Mucosa of rectum (tissue), 2 donors: ENCODE measurements around the gene HAPSTR1.
A peak's percentile ranks its signal among the peaks of the same experiment; 100 is the strongest.
"Not testable (repeated sequence)": the region's sequence is repeated elsewhere in the genome, so short reads cannot be mapped to it uniquely, and the experiment has no call there.

Experiments
- H3K27ac ChIP-seq, 2 donors: one replicate each; pipeline ENCODE4 v1.7.0; 2013; ENCODE audit warnings: inconsistent platforms in 2 of 2, low read depth in 2 of 2, low read length in 2 of 2
- H3K27me3 ChIP-seq, 2 donors: one replicate each; pipeline ENCODE4 v1.7.0; 2013; ENCODE audit warnings: low read length in 2 of 2; ENCODE audit not compliant: control insufficient read depth in 2 of 2, insufficient read depth in 2 of 2
- H3K36me3 ChIP-seq, 2 donors: one replicate each; pipeline ENCODE4 v1.7.0; 2013; ENCODE audit warnings: low read length in 2 of 2; ENCODE audit not compliant: control insufficient read depth in 2 of 2, insufficient read depth in 2 of 2
- H3K4me1 ChIP-seq, 2 donors: one replicate each; pipeline ENCODE4 v1.7.0; 2013; ENCODE audit warnings: low read length in 2 of 2, mild to moderate bottlenecking in 1 of 2; ENCODE audit not compliant: control insufficient read depth in 2 of 2, insufficient read depth in 2 of 2
- H3K4me3 ChIP-seq, 2 donors: one replicate each; pipeline ENCODE4 v1.7.0; 2013; ENCODE audit warnings: low read length in 2 of 2
- H3K9ac ChIP-seq, 2 donors: one replicate each; pipeline ENCODE4 v1.7.0; 2013; ENCODE audit warnings: low read length in 2 of 2, low read depth in 1 of 2, mild to moderate bottlenecking in 1 of 2
- H3K9me3 ChIP-seq, 2 donors: one replicate each; pipeline ENCODE4 v1.7.0; 2013; ENCODE audit warnings: low read length in 2 of 2; ENCODE audit not compliant: control insufficient read depth in 2 of 2
- donor health status: healthy.
- donor health status: Normal muscosa, but diverticular disease.

The HAPSTR1 gene

DNA sequence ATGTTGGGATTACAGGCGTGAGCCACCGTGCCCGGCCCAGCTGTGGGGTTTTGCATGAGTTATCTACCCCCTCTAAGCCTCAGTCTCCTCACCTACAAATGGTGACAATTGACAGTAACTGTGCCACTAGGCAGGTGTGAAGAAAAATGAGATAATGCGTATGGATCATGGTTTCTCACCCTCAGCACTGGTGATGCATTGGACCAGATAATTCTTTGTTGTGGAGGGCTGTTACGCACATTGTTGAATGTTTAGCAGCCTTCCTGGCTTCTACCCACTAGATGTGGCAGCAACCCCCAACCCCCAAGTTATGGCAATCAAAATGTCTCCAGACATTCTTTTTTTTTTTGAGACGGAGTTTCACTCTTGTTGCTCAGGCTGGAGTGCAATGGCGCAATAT lies 9.0 kb upstream of the HAPSTR1 start:
- Histone ChIP-seq H3K27ac (no peak overlapping the region), H3K4me1 (no peaks in the 10 kb centered on the region), H3K4me3 (no peak overlapping the region), H3K9ac (no peak overlapping the region), H3K9me3 (no peaks in the 10 kb centered on the region), H3K36me3 (no peaks in the 10 kb centered on the region), H3K27me3 (no peaks in the 10 kb centered on the region)

GRCh38 chr16:9087733-9088132 lies 3.7 kb upstream of the HAPSTR1 start:
- H3K27ac ChIP-seq, H3K36me3 ChIP-seq, H3K9ac ChIP-seq, H3K4me3 ChIP-seq, H3K27me3 ChIP-seq, H3K9me3 ChIP-seq, H3K4me1 ChIP-seq: not testable (repeated sequence)

DNA sequence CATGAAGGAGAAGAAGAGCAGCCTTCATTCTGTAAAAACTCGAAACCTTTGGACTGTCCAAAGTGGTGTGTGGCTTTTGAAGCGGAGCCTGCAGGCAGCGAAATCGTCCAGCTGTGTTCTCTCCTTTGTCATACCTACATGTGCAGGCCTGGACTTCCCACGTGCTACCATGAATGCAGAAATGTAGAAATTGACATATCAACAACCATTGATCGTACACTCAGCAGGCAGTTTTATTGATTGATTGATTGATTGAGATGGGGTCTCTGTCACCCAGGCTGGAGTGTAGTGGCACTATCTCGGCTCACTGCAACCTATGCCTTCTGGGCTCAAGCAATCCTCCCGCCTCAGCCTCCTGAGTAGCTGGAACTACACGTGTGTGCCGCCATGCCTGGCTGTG lies 2.6 kb upstream of the HAPSTR1 start:
- Histone ChIP-seq H3K4me3 (no peak overlapping the region), H3K27me3 (no peaks in the 10 kb centered on the region), H3K27ac (no peak overlapping the region), H3K4me1 (peaks cover 7 to 9% of the 10 kb centered on the region in 2 donors), H3K9me3 (no peaks in the 10 kb centered on the region), H3K36me3 (peaks cover 0 to 3% of the 10 kb centered on the region in 2 donors), H3K9ac (no peak overlapping the region)

GRCh38 chr16:9089660-9090059 lies 1.8 kb upstream of the HAPSTR1 start:
- Histone ChIP-seq H3K27ac (no peak overlapping the region), H3K4me3 (peak overlapping the region in 1 of 2 donors; percentile 67), H3K36me3 (peaks cover 3% of the 10 kb centered on the region in 2 donors), H3K9me3 (no peaks in the 10 kb centered on the region), H3K27me3 (no peaks in the 10 kb centered on the region), H3K9ac (peak overlapping the region in 1 of 2 donors; percentile 74), H3K4me1 (peaks cover 8 to 17% of the 10 kb centered on the region in 2 donors)

- peak overlapping the region; percentile 72 to 83 for H3K27ac ChIP-seq
- H3K27me3 ChIP-seq: no peaks in the 10 kb centered on the region
- peak overlapping the region; percentile 67 to 83 for H3K4me3 ChIP-seq
- H3K9me3 ChIP-seq: no peaks in the 10 kb centered on the region
- peaks cover 15 to 22% of the 10 kb centered on the region in 2 donors for H3K4me1 ChIP-seq
- H3K9ac ChIP-seq: peak overlapping the region; percentile 74
- H3K36me3 ChIP-seq: peaks cover 3% of the 10 kb centered on the region in 2 donors
Measured at GRCh38 chr16:9090101-9090959, 1.1 kb upstream of the HAPSTR1 start.

DNA sequence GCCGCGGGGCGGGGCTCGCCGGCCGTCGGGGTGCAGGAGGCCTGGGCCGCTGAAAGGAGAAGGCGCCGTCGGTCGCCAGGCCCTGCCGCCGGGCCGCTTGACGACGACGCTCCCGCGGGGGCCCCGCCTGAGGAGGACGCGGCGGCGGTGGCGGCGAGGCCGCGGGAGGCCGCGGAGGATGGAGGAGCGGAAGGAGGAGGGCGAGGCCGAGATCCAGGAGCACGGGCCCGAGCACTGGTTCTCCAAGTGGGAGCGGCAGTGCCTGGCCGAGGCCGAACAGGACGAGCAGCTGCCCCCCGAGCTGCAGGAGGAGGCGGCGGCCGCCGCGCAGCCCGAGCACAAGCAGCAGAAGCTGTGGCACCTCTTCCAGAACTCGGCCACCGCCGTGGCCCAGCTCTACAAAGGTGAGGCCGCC lies 430 bp downstream of the HAPSTR1 start:
- H3K9ac ChIP-seq: peak overlapping the region; percentile 92 to 100

DNA sequence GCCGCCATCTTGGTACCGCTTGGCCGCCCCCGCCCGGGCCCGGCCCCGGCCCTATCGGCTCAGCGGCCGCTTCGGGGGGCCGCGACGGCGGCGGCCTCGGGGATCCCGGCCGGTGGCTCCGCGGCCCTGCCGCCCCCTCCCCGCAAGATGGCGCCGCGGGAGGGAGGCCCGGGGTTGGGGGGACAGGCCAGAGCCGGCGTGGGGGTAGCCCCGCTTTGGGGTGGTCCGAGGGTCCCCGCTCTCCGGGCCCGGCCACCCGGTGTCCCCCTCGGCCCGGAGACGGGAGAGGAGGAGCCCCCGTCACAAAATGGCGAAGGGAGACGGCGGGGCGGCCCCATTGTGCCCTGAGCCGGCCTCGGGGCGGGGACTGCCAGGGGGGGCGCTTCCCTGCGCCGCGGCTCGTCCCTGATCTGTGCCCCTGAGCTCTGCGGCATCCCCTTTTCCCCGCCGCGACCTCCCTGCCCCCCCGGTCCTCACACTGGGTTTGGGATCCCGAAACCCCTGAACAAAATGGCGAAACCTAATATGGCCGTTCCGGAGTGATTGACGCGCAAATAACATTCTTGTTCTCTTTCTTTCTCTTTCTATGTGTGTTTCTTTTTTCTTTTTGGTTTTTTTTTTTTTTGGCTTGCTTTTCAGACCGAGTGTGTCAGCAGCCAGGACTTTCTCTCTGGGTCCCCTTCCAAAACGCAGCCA lies 986 bp downstream of the HAPSTR1 start:
- Histone ChIP-seq H3K4me3 (peak overlapping the region; percentile 91 to 93), H3K9me3 (no peaks in the 10 kb centered on the region), H3K9ac (peak overlapping the region; percentile 92 to 100), H3K27me3 (no peaks in the 10 kb centered on the region), H3K27ac (peak overlapping the region; percentile 98 to 99), H3K36me3 (peaks cover 9 to 11% of the 10 kb centered on the region in 2 donors), H3K4me1 (peaks cover 27 to 37% of the 10 kb centered on the region in 2 donors)

More for the DNA sequence above, 430 bp downstream of the HAPSTR1 start:
- Histone ChIP-seq H3K27ac (peak overlapping the region; percentile 98 to 99), H3K9me3 (no peaks in the 10 kb centered on the region), H3K36me3 (peaks cover 8 to 9% of the 10 kb centered on the region in 2 donors), H3K4me3 (peak overlapping the region; percentile 91 to 93), H3K4me1 (peaks cover 26 to 33% of the 10 kb centered on the region in 2 donors), H3K27me3 (no peaks in the 10 kb centered on the region)

DNA sequence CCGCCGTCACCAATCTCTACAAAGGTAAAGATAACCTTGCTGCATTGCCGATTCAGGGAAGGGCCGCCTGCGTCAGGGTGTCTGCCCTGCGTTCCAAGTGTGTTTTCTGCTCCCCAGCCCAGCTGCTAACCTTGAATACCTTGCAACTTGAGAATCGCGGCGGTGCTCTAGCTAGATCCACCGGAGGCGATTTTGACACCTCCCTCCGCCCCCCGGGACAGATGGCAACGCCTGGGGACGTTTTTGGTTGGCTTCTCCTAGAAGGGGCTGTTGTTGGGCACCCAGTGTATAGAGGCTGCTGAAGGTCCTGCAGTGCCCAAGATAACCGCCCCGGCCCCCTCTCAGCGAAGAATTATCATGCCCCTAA lies 1.5 kb downstream of the HAPSTR1 start:
- Histone ChIP-seq H3K9ac (peak overlapping the region; percentile 92 to 100), H3K4me3 (peak overlapping the region; percentile 91 to 93), H3K27ac (peak overlapping the region; percentile 98 to 99), H3K9me3 (no peaks in the 10 kb centered on the region), H3K27me3 (no peaks in the 10 kb centered on the region), H3K4me1 (peaks cover 33 to 42% of the 10 kb centered on the region in 2 donors), H3K36me3 (peaks cover 12 to 14% of the 10 kb centered on the region in 2 donors)

- Histone ChIP-seq H3K9ac (peak overlapping the region; percentile 7 to 39), H3K27me3 (no peaks in the 10 kb centered on the region), H3K36me3 (peaks cover 12 to 14% of the 10 kb centered on the region in 2 donors), H3K4me1 (peaks cover 43 to 55% of the 10 kb centered on the region in 2 donors), H3K27ac (no peak overlapping the region), H3K4me3 (peak overlapping the region; percentile 47 to 91), H3K9me3 (no peaks in the 10 kb centered on the region)
Measured at GRCh38 chr16:9094011-9094846, 2.8 kb downstream of the HAPSTR1 start.
